Hindlimb muscle (tissue), 1 donor: ENCODE data around the gene BCAS4. TPM values are rescaled to one million over a fixed set of nuclear protein-coding genes. Genes with fewer than 3 reads are reported as not detected.

Source experiments
- DNase-seq: peaks from one replicate; pipeline ENCODE4 v3.0.0-alpha.2; 2013
- polyA plus RNA-seq: library from polyadenylated mRNA; unstranded; fragments of 120-200 nt; gene quantifications from one replicate; pipeline ENCODE4 v1.2.1, GENCODE V29; 2013; ENCODE audit not compliant: insufficient read length

BCAS4 gene
- polyA plus RNA-seq, 1 donor, result 4.0 TPM

DNA sequence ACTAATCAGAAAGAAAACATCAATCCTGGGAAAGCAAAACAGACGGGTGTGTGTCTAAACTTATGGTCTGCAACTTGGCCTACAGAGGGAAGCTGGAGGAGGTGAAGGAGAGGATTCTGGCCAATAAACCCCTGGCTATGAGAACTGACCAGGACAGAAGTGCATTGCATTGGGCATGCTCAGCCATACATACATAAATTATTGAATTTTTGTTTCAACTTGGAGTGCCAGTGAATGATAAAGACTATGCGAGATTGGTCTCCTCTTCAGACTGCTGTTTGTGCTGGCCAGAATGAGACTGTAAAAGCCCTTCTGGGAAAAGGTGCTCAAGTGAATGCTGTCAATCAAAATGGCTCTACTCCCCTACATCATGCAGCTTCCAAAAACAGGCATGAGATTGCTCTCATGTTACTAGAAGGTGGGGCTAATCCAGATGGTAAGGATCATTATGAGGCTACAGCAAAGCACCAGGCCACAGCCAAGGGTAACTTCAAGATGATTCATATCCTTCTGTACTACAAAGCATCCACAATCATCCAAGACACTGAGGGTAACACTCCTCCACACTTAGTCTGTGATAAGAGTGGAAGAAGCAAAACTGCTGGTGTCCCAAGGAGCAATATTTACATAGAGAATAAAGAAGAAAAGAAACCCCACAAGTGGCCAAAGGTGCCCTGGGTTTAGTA lies 119.0 kb downstream of the BCAS4 start:
- no peak for DNase-seq

DNA sequence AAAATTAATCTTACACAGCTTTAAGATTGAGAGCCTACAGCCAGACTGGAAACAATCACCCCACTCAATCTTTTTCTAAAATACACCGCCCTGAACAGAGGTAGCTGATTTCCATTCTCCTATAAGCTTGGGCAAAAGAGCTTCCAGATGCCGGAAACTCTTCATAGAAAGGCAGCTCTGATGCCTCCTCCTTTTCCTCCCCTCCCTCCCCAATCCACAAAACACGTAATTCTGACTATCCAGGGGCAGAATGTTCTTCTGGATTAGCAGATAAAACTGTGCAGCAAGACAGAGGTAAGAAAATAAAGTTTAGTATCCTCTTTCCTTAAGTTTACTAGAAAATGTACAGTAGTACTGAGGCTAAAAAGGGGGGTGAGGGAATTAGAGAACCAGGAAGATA lies 120.6 kb downstream of the BCAS4 start:
- no peak for DNase-seq

DNA sequence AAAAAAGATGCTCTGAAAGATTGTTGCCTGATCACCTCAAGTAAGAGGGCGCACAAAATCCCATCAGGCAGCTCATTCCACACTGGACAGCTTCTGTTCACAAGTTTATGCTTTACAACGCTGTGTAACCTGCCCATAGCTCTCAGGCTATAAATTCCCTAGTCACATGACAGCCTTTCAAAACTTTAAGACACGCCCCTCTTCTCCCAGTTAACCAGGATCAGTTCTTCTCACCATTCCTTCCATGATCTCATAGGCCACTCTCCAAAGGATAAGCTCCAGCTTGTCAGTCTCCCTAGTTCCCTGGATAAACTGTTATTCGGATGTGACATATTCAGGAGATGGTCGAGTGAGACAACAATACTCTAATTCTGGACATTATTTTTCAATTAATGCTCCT lies 121.4 kb downstream of the BCAS4 start:
- no peak for DNase-seq

DNA sequence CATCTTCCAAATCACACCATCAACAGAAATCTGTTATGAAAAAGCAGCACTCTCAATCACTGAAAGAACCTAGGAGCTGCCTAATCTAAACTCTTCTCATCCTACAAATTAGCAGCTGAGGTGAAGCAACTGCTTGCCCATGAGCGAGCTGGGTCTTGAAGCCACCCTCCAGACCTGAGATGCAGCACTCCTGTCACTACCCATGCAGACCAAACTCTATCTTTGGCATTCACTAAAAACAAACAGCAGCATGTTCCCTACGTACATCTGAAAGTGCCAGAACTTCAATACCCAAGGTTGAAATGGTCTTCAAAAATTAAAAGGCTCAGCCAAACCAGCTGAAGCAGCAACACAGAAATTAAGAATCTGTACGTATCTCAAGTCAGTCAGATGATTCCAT lies 122.1 kb downstream of the BCAS4 start:
- DNase-seq, result no peak

DNA sequence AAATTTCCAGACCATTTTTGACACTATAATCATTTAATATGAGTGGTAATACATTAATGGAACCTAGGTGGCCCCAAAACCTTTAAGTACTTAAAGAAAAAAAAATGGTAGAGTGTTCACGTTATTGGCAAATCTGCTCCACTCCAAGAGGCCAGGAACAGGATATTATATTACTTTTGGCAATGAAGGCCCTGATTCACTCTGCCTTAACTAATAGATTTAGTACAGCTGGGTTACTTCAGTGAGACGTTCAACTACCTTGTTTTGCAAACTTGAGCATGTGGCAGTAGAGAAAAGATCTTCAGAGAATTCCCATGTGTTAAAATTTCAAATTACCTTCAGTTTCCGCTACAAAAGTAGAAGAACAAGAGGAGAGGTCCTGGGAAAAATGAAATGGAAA lies 123.5 kb downstream of the BCAS4 start:
- no peak for DNase-seq

DNA sequence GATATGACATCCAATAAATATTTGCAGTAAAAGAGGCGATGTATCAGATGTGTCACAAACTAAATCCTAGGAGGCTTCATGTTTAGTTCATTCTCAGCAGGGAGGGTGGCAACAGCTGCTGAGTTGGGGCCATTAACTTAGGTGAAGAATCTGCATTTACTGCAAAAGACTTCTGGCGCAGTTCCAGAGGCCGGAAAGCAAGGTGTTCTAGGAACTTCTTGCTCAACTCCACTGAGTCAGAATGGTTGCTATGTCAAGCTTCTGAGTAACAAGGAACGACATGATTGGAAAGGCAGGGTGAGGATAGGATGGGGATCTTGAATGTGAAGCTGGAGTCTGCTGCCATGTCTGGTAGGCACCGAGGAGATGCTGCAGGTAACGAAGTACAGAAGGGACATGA lies 124.7 kb downstream of the BCAS4 start:
- no peak for DNase-seq

DNA sequence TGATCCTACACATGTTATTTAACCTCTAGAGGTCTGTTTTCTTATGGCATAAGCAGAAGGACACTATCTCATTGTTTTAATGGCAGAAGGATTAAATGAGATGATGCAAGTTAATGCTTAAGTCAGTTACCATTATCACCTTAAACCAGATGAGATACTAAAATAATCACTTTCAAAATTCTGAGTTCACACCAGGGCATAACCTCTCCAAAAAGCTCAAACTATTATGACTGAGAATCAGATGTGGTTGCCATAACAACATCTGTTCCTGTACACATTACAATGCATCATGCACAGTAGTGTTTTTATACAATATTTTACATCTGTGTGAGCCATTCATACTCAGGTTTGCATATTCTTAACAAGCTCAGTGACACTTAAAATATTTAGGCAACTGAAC lies 126.1 kb downstream of the BCAS4 start:
- DNase-seq, result no peak

DNA sequence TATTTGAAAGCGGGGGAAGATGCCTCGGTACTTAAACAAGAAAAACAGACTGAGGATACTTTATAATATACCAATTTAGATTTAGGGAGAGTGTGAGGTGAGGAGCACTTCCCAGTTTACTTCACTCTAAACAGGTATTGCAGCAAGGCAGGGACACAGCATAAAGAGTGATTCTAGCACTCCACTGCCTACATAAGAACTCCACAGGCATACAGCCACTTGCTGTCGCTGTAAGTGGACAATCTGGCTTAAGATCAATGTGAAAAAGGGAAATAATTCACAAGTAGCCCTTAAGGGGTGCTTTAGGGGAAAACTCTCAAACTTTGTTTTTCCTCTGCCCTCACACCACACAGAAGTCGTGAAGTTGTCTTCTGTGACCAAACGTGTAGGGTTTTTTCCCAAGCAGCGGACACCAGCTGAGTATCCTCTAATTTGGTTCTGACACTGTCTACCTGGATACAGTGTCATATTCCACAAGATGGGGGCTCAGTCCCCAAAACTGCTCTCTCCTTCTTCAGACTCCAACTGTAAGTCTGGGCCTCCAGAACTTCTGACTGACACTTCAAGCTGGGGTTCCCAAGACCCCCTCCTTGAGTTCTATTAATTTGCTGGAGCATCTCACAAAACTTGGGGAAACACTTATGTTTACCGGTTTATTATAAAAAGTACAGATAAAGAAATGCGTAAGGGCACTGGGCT lies 127.1 kb downstream of the BCAS4 start:
- no peak for DNase-seq

DNA sequence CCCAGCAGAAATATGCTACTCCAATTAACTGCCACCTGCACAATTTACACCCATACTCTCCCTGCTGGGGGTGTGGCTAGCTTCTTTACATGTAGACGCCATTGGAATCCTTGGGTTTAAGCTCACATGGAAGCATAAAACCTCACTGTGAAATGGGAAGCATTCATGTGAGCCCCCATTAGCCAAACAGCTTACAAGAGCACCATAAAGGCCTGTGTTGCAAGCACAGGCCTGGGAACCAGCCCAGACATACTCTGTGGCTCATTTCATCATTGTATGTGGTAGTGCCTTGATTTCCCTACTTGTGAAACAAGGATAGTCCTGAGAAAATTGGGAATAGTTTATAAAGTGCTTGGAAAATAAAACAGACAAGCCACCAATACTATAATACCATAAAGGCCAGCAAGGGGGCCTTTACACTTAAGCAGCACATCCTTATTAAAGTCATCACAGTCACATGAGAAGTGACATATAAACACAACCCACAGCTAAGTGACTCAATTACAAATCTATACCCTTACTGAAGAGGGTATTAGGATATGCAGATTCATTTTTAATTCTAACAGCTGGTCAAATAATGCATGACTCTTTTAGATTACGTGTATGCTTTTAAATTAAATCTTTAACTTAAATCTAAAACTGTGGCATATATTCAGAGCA lies 129.5 kb downstream of the BCAS4 start:
- no peak for DNase-seq

DNA sequence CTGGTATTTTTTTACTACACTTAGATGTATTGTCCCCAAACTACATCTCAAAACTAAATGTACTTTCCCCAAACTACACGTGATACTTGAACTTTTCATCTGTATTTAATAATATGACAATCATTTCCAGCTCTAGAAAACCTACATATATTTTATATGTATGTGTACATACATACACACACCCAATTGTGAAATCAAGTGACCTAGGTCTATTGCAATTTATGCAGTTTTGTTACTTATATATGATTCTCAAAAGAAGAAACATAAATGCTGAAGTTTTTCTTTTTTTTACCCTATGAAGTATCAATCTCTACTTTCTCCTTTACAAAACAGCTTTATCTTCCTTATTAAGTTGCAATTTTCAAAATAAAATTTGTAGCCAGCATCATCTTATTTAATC lies 131.7 kb downstream of the BCAS4 start:
- no peak for DNase-seq

Other genes with a start within 250 kb of the BCAS4 start
- gene RIPOR3, start 103.5 kb upstream of the BCAS4 start, polyA plus RNA-seq, result 4.0 TPM
- 0.40 TPM for gene PARD6B, start 63.5 kb upstream of the BCAS4 start, polyA plus RNA-seq
- gene ADNP, start 136.4 kb downstream of the BCAS4 start, polyA plus RNA-seq, result 57.0 TPM
- gene DPM1, start 163.5 kb downstream of the BCAS4 start, polyA plus RNA-seq, result 39.1 TPM
- gene MOCS3, start 163.8 kb downstream of the BCAS4 start, polyA plus RNA-seq, result 3.3 TPM
- 0.35 TPM for gene KCNG1, start 228.0 kb downstream of the BCAS4 start, polyA plus RNA-seq